Upper lobe of left lung (tissue), 4 donors: ENCODE data around the gene STAC.

Source experiments
- CTCF ChIP-seq, 6 experiments: fragments of 450-650 bp in 4 of 6; fragments of 200-600 bp in 2 of 6; sonication (generic) in 2 of 6; IDR thresholded peaks; one replicate each; pipeline ENCODE4 v1.5.1; 2016 to 2019; ENCODE audit warnings: antibody characterized with exemption in 6 of 6
- POLR2A ChIP-seq, 4 donors: fragments of 450-650 bp; IDR thresholded peaks; one replicate each; pipeline ENCODE4 v1.5.1; 2016 to 2017; ENCODE audit warnings: antibody characterized with exemption in 4 of 4, mild to moderate bottlenecking in 2 of 4
- POLR2AphosphoS5 ChIP-seq, 2 donors: sonication (generic); formaldehyde crosslinking; IDR thresholded peaks; one replicate each; pipeline ENCODE4 v1.5.1; 2017; ENCODE audit warnings: antibody characterized with exemption in 2 of 2

DNA sequence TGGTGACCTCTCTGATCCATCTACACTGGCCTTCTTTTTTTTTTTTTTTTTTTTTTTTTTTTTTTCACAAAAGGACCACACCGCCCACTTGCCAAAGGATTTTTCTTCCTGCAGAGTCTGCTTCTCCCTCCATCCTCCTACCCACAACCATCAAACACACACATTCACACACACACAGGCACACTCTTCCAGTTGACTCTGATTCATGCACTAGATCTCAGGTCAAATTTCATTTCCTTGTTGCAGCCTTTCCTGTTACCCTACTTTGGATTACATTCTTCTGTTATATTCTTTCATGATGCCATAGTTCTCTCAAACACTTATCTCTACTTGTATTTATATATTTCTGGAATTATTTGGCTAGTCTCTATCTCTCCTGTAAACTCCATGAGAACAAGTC lies 133.9 kb downstream of the STAC start:
- TF ChIP-seq CTCF (IDR thresholded peaks at IDR 0.05) (no peak), POLR2A (IDR thresholded peaks at IDR 0.05) (no peak), POLR2AphosphoS5 (IDR thresholded peaks at IDR 0.05) (no peak)
